HepG2 (cell line): ENCODE measurements around the gene SSBP4. TPM values are rescaled to one million over a fixed set of nuclear protein-coding genes. Genes with fewer than 3 reads are reported as not detected.

Experiments
- FOXO1 ChIP-seq: sonication (generic); formaldehyde crosslinking; IDR thresholded peaks from 2 replicates; pipeline ENCODE4 v1.4.0; 2020; ENCODE audit warnings: missing genetic modification reagents
- NR1H2 ChIP-seq: sonication (generic); formaldehyde crosslinking; IDR thresholded peaks from 2 replicates; pipeline ENCODE4 v1.8.1; 2022; ENCODE audit warnings: low read depth, missing genetic modification reagents, borderline replicate concordance
- SIX1 ChIP-seq: sonication (generic); formaldehyde crosslinking; IDR thresholded peaks from 2 replicates; pipeline ENCODE4 v1.4.0; 2020; ENCODE audit warnings: missing genetic modification reagents, borderline replicate concordance
- ZBTB7A ChIP-seq: sonication (generic); formaldehyde crosslinking; IDR thresholded peaks from 2 replicates; pipeline ENCODE4 v1.8.0; 2022; ENCODE audit warnings: mild to moderate bottlenecking, missing genetic modification reagents
- ZFYVE20 ChIP-seq: sonication (generic); formaldehyde crosslinking; IDR thresholded peaks from 2 replicates; pipeline ENCODE4 v1.8.0; 2023; ENCODE audit warnings: low read depth, mild to moderate bottlenecking, moderate library complexity, missing genetic modification reagents, borderline replicate concordance
- ZNF431 ChIP-seq: sonication (generic); formaldehyde crosslinking; IDR thresholded peaks from 2 replicates; pipeline ENCODE4 v1.9.0; 2022; ENCODE audit warnings: missing genetic modification reagents, low read depth, mild to moderate bottlenecking, borderline replicate concordance
- polyA plus RNA-seq, 8 experiments: library from polyadenylated mRNA; depleted of rRNA in 3 of 8; stranded (reverse) in 7 of 8; unstranded in 1 of 8; fragments of >200 nt; fragmentation: Illumina TruSeq in 4 of 8; extraction: Trizol in 4 of 8; gene quantifications; 2 replicates each; pipeline versions ENCODE4 v1.2.1 to v1.2.3, GENCODE V29; 2011 to 2016; ENCODE audit warnings: low read depth in 4 of 8, missing spikeins in 1 of 8, mixed read lengths in 1 of 8; ENCODE audit not compliant: insufficient read depth in 1 of 8
- total RNA-seq, 5 experiments: library from RNA; depleted of rRNA; stranded (reverse); fragments of >200 nt; fragmentation: Illumina TruSeq; extraction: Trizol; gene quantifications; 2 replicates each; pipeline ENCODE4 v1.2.3, GENCODE V29; 2016; ENCODE audit warnings: low read depth in 1 of 5
- TF ChIP-seq, protein P1 (sequence below): sonication (generic); formaldehyde crosslinking; IDR thresholded peaks from 2 replicates; pipeline ENCODE4 v1.5.0; 2020; ENCODE audit warnings: mild to moderate bottlenecking, missing genetic modification reagents, borderline replicate concordance
- TF ChIP-seq, protein P2 (sequence below): sonication (generic); formaldehyde crosslinking; IDR thresholded peaks from 2 replicates; pipeline ENCODE4 v1.4.0; 2020; ENCODE audit warnings: mild to moderate bottlenecking, missing genetic modification reagents, borderline replicate concordance
- TF ChIP-seq, protein P3 (sequence below): sonication (generic); formaldehyde crosslinking; IDR thresholded peaks from 2 replicates; pipeline ENCODE4 v1.4.0; 2020; ENCODE audit warnings: missing genetic modification reagents, borderline replicate concordance
- TF ChIP-seq, protein P4 (sequence below): sonication (generic); formaldehyde crosslinking; IDR thresholded peaks from 2 replicates; pipeline ENCODE4 v1.5.0; 2020; ENCODE audit warnings: missing genetic modification reagents, mild to moderate bottlenecking, borderline replicate concordance
- TF ChIP-seq, protein P5 (sequence below): sonication (generic); formaldehyde crosslinking; IDR thresholded peaks from 2 replicates; pipeline ENCODE4 v1.4.0; 2020; ENCODE audit warnings: missing genetic modification reagents
- TF ChIP-seq, protein P6 (sequence below): sonication (generic); formaldehyde crosslinking; IDR thresholded peaks from 2 replicates; pipeline ENCODE4 v1.8.0; 2022; ENCODE audit warnings: missing genetic modification reagents, mild to moderate bottlenecking, borderline replicate concordance

The SSBP4 gene
- total and polyA plus RNA-seq, 2 of the 13 experiments (the other 11 are each of a cell fraction or from before 2014, with no cell fraction given), result 20.8 to 39.5 TPM

DNA sequence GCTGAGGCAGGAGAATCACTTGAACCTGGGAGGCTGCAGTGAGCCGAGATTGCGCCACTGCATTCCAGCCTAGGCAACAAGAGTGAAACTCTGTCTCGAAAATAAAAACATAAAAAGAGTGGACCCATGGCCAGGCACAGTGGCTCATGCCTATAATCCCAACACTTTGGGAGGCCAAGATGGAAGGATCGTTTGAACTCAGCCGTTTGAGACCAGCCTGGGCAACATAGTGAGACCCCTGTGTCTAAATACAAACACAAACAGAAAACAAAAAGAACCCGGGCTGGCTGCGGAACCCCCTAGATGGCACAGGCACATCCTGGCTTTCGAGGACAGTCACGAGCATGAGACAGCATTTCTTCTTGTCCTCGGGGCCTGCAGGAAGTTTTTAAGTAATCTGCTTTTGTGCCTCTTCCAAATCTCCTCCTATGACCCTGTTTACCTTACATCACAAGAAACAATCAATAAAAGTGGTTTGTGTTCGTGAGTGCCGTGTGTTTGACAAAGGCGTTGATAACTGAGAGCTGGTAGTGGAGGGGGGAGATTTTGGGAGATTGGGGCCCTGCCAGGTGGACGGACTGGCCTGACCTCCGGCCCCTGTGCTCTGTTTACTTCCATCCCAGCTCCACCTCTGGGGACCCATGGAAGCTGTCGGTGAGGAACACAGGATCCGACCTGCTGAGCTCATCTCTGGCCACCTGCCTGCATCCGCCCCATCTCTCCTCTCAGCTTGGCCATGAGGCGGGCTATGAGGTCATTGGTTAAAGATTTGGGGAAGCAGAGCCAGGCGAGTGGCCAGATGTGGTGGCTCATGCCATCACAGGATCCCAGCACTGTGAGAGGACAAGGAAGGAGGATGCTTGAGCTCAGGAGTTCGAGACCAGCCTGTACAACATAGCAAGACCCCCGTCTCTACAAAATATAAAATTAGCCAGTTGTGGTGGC lies 39.1 kb upstream of the SSBP4 start (continued):
- TF ChIP-seq, protein P1, sequence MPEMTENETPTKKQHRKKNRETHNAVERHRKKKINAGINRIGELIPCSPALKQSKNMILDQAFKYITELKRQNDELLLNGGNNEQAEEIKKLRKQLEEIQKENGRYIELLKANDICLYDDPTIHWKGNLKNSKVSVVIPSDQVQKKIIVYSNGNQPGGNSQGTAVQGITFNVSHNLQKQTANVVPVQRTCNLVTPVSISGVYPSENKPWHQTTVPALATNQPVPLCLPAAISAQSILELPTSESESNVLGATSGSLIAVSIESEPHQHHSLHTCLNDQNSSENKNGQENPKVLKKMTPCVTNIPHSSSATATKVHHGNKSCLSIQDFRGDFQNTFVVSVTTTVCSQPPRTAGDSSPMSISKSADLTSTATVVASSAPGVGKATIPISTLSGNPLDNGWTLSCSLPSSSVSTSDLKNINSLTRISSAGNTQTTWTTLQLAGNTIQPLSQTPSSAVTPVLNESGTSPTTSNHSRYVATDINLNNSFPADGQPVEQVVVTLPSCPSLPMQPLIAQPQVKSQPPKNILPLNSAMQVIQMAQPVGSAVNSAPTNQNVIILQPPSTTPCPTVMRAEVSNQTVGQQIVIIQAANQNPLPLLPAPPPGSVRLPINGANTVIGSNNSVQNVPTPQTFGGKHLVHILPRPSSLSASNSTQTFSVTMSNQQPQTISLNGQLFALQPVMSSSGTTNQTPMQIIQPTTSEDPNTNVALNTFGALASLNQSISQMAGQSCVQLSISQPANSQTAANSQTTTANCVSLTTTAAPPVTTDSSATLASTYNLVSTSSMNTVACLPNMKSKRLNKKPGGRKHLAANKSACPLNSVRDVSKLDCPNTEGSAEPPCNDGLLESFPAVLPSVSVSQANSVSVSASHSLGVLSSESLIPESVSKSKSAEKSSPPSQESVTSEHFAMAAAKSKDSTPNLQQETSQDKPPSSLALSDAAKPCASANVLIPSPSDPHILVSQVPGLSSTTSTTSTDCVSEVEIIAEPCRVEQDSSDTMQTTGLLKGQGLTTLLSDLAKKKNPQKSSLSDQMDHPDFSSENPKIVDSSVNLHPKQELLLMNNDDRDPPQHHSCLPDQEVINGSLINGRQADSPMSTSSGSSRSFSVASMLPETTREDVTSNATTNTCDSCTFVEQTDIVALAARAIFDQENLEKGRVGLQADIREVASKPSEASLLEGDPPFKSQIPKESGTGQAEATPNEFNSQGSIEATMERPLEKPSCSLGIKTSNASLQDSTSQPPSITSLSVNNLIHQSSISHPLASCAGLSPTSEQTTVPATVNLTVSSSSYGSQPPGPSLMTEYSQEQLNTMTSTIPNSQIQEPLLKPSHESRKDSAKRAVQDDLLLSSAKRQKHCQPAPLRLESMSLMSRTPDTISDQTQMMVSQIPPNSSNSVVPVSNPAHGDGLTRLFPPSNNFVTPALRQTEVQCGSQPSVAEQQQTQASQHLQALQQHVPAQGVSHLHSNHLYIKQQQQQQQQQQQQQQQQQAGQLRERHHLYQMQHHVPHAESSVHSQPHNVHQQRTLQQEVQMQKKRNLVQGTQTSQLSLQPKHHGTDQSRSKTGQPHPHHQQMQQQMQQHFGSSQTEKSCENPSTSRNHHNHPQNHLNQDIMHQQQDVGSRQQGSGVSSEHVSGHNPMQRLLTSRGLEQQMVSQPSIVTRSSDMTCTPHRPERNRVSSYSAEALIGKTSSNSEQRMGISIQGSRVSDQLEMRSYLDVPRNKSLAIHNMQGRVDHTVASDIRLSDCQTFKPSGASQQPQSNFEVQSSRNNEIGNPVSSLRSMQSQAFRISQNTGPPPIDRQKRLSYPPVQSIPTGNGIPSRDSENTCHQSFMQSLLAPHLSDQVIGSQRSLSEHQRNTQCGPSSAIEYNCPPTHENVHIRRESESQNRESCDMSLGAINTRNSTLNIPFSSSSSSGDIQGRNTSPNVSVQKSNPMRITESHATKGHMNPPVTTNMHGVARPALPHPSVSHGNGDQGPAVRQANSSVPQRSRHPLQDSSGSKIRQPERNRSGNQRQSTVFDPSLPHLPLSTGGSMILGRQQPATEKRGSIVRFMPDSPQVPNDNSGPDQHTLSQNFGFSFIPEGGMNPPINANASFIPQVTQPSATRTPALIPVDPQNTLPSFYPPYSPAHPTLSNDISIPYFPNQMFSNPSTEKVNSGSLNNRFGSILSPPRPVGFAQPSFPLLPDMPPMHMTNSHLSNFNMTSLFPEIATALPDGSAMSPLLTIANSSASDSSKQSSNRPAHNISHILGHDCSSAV (CRISPR knock-in tag), result no peak
- TF ChIP-seq, protein P2, sequence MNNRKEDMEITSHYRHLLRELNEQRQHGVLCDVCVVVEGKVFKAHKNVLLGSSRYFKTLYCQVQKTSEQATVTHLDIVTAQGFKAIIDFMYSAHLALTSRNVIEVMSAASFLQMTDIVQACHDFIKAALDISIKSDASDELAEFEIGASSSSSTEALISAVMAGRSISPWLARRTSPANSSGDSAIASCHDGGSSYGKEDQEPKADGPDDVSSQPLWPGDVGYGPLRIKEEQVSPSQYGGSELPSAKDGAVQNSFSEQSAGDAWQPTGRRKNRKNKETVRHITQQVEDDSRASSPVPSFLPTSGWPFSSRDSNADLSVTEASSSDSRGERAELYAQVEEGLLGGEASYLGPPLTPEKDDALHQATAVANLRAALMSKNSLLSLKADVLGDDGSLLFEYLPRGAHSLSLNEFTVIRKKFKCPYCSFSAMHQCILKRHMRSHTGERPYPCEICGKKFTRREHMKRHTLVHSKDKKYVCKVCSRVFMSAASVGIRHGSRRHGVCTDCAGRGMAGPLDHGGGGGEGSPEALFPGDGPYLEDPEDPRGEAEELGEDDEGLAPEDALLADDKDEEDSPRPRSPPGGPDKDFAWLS (CRISPR knock-in tag), result peak; percentile 64; the same call in 1 of the 2 replicates
- TF ChIP-seq, protein P3, sequence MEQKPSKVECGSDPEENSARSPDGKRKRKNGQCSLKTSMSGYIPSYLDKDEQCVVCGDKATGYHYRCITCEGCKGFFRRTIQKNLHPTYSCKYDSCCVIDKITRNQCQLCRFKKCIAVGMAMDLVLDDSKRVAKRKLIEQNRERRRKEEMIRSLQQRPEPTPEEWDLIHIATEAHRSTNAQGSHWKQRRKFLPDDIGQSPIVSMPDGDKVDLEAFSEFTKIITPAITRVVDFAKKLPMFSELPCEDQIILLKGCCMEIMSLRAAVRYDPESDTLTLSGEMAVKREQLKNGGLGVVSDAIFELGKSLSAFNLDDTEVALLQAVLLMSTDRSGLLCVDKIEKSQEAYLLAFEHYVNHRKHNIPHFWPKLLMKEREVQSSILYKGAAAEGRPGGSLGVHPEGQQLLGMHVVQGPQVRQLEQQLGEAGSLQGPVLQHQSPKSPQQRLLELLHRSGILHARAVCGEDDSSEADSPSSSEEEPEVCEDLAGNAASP, result peak; percentile 99
- TF ChIP-seq ZNF431 (CRISPR knock-in tag) (peak; percentile 53; the same call in 1 of the 2 replicates), SIX1 (CRISPR knock-in tag) (peak; percentile 85), ZBTB7A (CRISPR knock-in tag) (peak; percentile 86; the same call in 1 of the 2 replicates), ZFYVE20 (CRISPR knock-in tag) (no peak), FOXO1 (CRISPR knock-in tag) (peak; percentile 97), NR1H2 (CRISPR knock-in tag) (peak; percentile 85; the same call in 1 of the 2 replicates)
- TF ChIP-seq, protein P4, sequence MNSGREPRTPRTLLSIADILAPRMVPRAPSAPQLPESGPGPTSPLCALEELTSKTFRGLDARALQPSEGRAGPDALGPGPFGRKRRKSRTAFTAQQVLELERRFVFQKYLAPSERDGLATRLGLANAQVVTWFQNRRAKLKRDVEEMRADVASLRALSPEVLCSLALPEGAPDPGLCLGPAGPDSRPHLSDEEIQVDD (CRISPR knock-in tag), result no peak
- TF ChIP-seq, protein P5, sequence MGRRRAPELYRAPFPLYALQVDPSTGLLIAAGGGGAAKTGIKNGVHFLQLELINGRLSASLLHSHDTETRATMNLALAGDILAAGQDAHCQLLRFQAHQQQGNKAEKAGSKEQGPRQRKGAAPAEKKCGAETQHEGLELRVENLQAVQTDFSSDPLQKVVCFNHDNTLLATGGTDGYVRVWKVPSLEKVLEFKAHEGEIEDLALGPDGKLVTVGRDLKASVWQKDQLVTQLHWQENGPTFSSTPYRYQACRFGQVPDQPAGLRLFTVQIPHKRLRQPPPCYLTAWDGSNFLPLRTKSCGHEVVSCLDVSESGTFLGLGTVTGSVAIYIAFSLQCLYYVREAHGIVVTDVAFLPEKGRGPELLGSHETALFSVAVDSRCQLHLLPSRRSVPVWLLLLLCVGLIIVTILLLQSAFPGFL (CRISPR knock-in tag), result no peak
- TF ChIP-seq, protein P6, sequence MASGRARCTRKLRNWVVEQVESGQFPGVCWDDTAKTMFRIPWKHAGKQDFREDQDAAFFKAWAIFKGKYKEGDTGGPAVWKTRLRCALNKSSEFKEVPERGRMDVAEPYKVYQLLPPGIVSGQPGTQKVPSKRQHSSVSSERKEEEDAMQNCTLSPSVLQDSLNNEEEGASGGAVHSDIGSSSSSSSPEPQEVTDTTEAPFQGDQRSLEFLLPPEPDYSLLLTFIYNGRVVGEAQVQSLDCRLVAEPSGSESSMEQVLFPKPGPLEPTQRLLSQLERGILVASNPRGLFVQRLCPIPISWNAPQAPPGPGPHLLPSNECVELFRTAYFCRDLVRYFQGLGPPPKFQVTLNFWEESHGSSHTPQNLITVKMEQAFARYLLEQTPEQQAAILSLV, result peak; percentile 85; the same call in 1 of the 2 replicates
